Left ventricle myocardium inferior (tissue), 1 donor: ENCODE measurements around the gene GATA5. TPM values are rescaled to one million over a fixed set of nuclear protein-coding genes. Genes with fewer than 3 reads are reported as not detected.

Experiments used
- DNase-seq: peaks from one replicate; pipeline ENCODE4 v3.0.0-alpha.2; 2020
- H3K27ac ChIP-seq: fragments of 200-600 bp; replicated peaks from 2 replicates; pipeline ENCODE4 v1.8.0; 2021
- H3K27me3 ChIP-seq: fragments of 200-600 bp; 2 replicates; pipeline ENCODE4 v1.8.0; 2021; ENCODE audit warnings: low read depth
- H3K36me3 ChIP-seq: fragments of 200-600 bp; 2 replicates; pipeline ENCODE4 v1.8.0; 2021
- H3K4me1 ChIP-seq: fragments of 200-600 bp; 2 replicates; pipeline ENCODE4 v1.8.0; 2021
- H3K4me3 ChIP-seq: fragments of 200-600 bp; 2 replicates; pipeline ENCODE4 v1.8.0; 2021; ENCODE audit warnings: mild to moderate bottlenecking, moderate library complexity
- H3K9me3 ChIP-seq: fragments of 200-600 bp; replicated peaks from 2 replicates; pipeline ENCODE4 v1.8.0; 2021
- CTCF ChIP-seq: fragments of 200-600 bp; IDR thresholded peaks from 2 replicates; pipeline ENCODE4 v1.8.0; 2021; ENCODE audit warnings: antibody characterized with exemption, mild to moderate bottlenecking, borderline replicate concordance
- intact Hi-C: fragments of 100-400 bp; cut with micrococcal nuclease; formaldehyde crosslinking; loops from one replicate; pipeline ENCODE4 v1.11.0; 2022
- total RNA-seq: library from RNA; stranded (reverse); fragmentation: NEBNext Ultra II Directional; extraction: Animal tissue kit (Norgen Biotek cat#: 25700); gene quantifications from one replicate; pipeline ENCODE4 v1.2.1, GENCODE V29; 2021
- donor health status: DM: no; HTN: yes; CAD: no; lungs with severe emphysema.

GATA5 gene
- total RNA-seq, 1 donor from 2014 or later = 0.69 TPM

- intact Hi-C loops = no loop called here
- Histone ChIP-seq H3K9me3 (no peaks in the 10 kb centered on the region), H3K36me3 (no peaks in the 10 kb centered on the region), H3K27ac (no peak overlapping the region), H3K4me1 (no peaks in the 10 kb centered on the region), H3K27me3 (peaks cover 78% of the 10 kb centered on the region), H3K4me3 (no peak overlapping the region)
- no peak for TF ChIP-seq CTCF
- no peak for DNase-seq
These were observed 24.5 kb downstream of the GATA5 start for GRCh38 chr20:62451156-62451767.

- peak; percentile 41 for DNase-seq
- Histone ChIP-seq H3K27me3 (peaks cover 80% of the 10 kb centered on the region), H3K27ac (no peak overlapping the region), H3K4me3 (no peak overlapping the region), H3K4me1 (no peaks in the 10 kb centered on the region), H3K36me3 (no peaks in the 10 kb centered on the region), H3K9me3 (no peaks in the 10 kb centered on the region)
- intact Hi-C loops = no loop called here
- TF ChIP-seq CTCF = no peak
These were observed 25.7 kb downstream of the GATA5 start for GRCh38 chr20:62449951-62450691.

- no peak overlapping the region for H3K27ac ChIP-seq
- H3K9me3 ChIP-seq = no peaks in the 10 kb centered on the region
- DNase-seq = no peak
- intact Hi-C loops = no loop called here
- peaks cover 74% of the 10 kb centered on the region for H3K27me3 ChIP-seq
- no peaks in the 10 kb centered on the region for H3K36me3 ChIP-seq
- no peak for TF ChIP-seq CTCF
- H3K4me1 ChIP-seq = no peaks in the 10 kb centered on the region
- no peak overlapping the region for H3K4me3 ChIP-seq
These were observed 27.0 kb downstream of the GATA5 start for GRCh38 chr20:62448788-62449187.

GRCh38 chr20:62448038-62448437 is 27.8 kb downstream of the GATA5 start:
- H3K4me3 ChIP-seq = no peak overlapping the region
- intact Hi-C loops = no loop called here
- H3K36me3 ChIP-seq = no peaks in the 10 kb centered on the region
- TF ChIP-seq CTCF = no peak
- no peaks in the 10 kb centered on the region for H3K9me3 ChIP-seq
- DNase-seq = no peak
- H3K4me1 ChIP-seq = no peaks in the 10 kb centered on the region
- no peak overlapping the region for H3K27ac ChIP-seq
- peaks cover 67% of the 10 kb centered on the region for H3K27me3 ChIP-seq

GRCh38 chr20:62446888-62447869 is 28.6 kb downstream of the GATA5 start:
- intact Hi-C loops = no loop called here
- no peak for TF ChIP-seq CTCF
- peaks cover 61% of the 10 kb centered on the region for H3K27me3 ChIP-seq

More at GRCh38 chr20:62446888-62447869, 28.6 kb downstream of the GATA5 start:
- no peaks in the 10 kb centered on the region for H3K4me1 ChIP-seq
- H3K4me3 ChIP-seq = no peak overlapping the region
- H3K27ac ChIP-seq = no peak overlapping the region
- no peak for DNase-seq
- H3K36me3 ChIP-seq = no peaks in the 10 kb centered on the region
- H3K9me3 ChIP-seq = no peaks in the 10 kb centered on the region
